Stimulated activated CD4-positive, alpha-beta T cell treated with anti-CD3 and anti-CD28 coated beads, TNF-alpha, amount 100 ng/mL, for 1 hour (primary cell): ENCODE measurements around the gene TRMT5.

Experiments used
- DNase-seq, 3 donors: peaks; one replicate each; pipeline ENCODE4 v3.0.0-alpha.2; 2020; ENCODE audit warnings: low read depth in 3 of 3, low spot score in 1 of 3

Gene TRMT5

DNA sequence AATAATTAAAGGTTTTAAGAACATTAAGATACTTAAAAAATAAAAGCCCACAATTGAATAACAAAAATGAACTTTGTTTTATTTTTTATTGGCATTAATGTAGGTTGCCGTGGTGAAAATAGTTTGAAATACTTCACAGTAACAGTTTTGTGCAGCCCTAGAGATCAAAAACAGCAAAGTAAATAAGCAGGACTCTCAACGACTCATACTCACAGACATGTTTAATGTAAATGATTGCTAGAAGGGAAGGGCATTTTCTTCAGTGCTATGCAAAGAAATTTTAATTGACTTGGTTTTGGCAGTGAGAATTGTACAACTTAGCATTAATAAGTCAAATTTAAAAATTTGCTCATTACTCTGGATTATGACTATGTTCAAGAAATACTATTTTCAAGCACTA is 16.0 kb downstream of the TRMT5 start:
- no peak for DNase-seq

DNA sequence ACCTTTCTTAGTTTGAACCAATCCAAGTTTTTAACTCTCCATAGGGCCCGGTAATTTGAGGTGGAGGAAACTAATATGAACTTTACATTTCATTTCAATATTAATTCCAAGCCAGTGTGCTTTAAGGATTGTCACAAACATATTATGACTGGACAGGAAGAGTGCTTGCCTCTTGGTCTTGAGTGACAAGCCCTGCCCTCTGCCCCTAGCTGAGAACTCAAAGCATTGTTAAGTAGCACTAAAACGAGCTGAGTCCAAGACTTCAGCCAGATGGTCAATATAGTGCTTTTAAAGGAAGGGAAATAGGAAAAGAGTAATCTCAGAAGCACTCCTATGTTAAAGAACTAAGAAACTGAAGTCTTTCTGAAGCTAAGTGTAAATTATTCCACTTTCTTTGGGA is 17.1 kb downstream of the TRMT5 start:
- no peak for DNase-seq

DNA sequence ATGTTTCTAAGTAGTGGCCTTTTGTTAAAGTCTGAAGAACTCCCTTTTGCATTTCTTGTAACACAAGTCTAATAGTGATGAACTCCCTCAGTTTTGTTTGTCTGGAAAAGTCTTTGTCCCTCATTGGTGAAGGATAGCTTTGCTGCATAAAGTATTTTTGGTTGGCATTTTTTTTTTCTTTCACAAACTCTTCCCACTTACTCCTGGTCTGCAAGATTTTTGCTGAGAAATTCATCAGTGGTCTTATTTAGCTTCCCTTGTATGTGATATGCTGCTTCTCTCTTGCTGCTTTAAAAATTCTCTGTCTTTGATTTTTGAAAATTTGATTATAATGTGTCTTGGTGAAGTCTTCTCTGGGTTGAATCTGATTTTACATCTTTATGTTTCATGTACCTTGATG is 22.7 kb downstream of the TRMT5 start:
- no peak for DNase-seq

DNA sequence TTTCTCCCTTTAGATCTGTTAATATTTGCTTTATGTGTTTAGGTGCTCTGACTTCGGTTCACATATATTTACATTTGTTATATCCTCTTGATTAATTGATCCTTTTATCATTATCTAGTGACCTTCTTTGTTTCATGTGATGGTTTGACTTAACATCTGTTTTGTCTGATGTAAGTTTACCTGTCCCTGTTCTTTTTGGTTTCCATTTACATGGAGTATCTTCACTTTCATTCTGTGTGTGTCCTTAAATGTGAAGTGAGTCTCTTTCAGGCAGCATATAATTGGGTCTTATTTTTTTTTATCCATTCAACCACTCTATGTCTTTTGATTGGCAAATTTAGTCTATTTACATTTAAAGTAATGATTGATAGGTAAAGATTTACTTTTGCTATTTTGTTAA is 24.2 kb downstream of the TRMT5 start:
- DNase-seq = no peak

DNA sequence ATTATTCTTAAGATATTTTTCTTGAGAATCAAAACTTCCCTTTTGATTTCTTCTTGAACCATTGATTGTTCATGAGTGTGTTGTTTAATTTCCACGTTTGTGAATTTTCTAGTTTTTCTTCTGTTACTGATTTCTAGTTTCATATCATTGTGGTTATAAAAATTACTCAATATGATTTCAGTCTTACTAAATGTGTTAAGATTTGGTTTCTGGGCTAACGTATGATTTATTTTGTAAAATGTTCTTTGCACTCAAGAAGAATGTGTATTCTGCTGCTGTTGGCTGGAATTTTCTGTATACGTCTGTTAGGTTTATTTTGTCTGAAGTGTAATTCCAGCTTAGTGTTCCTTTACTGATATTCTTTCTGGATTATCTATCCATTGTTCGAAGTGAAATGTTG is 24.7 kb downstream of the TRMT5 start:
- no peak for DNase-seq

DNA sequence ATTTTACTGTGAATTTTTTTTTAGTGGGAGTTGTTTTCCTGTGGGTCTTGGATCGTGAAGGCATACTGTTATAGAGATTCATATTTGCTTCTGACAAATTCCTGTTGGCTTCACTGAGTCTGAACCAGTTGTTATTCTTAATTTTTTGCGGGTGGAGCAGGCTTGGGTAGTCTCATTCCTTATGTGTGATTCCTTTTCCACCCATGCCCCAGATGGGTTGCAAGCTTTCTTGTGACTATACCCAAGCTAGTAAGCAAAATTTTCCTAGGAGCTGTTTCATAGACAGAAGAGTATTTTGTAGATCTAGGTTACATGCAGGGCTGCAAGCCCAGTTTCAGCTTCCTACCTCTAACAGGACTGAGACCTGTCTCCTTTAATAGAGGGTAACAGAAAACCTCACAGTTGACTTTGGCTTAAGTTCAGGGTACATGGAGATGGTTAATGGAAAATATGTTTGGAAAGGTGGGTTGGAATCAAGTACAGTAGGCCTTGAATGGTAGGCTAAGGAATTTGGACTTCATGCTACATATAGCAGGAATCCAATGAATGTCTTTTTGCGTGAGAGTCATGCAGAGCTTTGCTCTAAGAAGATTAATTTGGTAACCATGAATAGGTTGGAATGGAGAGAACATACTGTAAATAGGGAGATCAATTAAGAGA is 29.0 kb downstream of the TRMT5 start:
- no peak for DNase-seq

DNA sequence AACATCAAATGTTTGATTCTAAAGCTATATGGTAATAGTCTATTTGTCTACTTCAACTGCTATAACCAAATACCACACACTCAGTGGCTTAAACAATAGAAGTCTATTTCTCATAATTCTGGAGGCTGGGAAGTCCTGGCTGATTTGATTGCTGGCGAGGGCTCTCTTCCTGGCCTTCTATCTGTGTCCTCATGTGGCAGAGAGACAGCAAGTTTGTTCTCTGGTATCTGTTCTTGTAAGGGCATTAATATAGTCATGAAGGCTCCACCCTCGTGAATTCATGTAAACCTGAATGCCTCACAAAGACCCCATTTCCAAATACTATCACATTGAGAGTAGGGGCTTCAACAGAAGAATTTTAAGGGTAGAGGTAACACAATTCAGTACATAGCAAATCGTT is 34.1 kb downstream of the TRMT5 start:
- no peak for DNase-seq

DNA sequence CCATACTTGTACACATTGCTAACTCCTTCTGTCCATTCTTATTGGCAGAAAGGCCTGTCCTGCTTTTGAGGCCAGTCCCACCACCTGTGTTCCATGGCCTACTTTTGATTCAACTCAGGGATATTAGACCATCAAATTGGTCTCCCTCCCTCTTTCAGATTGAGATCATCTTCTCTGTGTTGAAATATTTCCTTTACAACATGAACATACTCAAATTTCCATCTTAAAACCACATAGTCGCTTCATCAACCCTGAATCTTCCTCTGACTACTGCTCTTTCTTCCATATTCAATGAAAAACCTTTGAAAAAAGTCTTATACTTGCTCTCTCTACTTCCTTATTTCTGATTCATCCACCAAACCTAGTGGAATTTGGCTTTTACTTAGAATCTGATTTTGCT is 34.9 kb downstream of the TRMT5 start:
- no peak for DNase-seq

DNA sequence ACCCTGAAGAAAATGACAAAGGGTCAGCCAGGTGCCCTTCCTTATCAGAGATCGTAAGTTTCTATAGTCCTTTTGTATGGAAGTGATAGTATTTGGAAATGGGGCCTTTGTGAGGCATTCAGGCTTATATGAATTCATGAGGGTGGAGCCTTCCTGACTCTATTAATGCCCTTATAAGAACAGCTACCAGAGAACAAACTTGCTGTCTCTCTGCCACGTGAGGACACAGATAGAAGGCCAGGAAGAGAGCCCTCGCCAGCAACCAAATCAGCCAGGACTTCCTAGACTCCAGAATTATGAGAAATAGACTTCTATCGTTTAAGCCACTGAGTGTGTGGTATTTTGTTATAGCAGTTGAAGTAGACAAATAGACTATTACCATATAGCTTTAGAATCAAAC is 36.7 kb downstream of the TRMT5 start:
- no peak for DNase-seq

DNA sequence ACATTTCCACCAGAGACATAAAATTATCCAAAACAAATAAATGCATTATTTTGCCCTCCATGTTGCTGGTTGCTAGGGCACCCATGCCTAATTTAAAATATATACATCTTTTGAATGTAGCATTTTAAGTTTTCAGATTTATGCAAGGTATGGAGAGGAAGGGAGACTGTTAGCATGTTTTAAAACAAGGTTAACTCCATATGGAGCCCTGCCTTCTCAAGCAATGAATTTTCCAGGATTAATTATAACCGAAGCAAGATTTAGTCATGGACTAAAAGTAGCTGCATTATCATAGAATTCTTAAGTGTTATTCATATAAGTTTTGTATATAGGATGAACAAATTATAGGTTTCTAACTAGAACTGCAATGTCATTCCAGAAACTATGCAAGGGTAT is 37.2 kb downstream of the TRMT5 start:
- DNase-seq = no peak

DNA sequence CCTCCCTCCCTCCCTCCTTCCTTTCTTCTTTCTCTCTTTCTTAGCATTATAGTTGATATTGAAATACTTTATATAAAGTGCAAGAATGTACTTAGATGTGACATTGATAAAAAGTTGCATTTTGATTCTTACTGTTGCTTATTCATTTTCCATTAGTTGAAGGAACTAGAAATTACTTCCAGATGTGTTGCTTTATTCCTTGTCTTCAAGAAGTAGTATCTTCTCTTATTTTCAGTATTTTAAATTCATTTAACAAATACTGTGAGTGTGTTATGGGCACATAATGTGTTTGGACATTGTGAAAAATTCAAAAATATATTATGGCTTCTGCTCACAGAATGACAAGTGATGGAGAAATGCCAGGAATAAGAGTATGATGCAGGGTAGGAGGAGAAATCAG is 45.6 kb downstream of the TRMT5 start:
- no peak for DNase-seq

DNA sequence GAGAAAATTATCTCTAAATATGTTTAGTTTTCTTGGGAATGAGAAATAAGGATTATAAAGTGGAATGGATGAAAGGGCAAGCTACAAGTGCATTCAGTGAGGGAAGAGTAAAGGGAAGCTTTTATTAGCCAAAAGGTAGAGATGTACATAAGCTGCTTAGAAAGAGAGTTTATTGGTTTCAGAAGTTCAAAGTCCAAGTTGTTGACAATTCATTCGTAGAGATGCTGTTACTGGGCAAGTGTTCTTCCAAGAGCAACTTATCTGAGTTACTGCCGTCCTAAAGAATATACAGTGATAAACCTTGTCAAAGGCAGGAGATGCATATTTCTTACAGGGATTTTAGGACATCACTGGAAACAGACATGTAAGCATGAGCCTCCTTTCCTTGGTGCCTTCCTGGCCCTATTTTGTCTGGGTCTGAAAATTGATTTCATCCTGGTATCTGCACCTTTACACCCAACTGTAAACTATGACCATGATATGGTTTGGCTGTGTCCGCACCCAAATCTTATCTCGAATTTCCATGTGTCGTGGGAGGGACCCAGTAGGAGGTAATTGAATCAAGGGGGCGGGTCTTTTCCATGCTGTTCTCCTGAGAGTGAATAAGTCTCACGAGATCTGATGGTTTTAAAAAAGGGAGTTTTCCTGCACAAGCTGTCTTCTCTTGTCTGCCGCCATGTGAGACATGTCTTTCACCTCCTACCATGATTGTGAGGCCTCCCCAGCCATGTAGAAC is 46.8 kb downstream of the TRMT5 start:
- DNase-seq = no peak

DNA sequence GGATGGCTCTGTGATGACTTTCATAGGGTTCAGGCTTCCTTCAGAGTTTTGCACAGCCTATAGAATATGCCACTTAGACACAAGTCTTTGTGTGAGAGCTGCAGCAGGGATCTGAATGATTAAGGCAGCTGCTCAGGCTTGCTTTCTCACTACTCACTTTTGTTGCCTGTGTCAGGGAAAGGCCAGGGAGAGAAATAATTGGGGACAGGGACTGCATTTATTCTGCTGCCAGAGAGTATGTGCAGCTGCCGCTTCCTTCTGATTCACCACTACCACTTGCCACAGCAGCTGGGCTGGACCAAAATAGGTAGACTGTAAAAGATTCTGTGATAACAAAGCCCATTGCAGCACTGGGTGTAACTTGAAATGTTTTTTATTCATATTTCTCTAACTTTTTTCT is 49.7 kb downstream of the TRMT5 start:
- no peak for DNase-seq

DNA sequence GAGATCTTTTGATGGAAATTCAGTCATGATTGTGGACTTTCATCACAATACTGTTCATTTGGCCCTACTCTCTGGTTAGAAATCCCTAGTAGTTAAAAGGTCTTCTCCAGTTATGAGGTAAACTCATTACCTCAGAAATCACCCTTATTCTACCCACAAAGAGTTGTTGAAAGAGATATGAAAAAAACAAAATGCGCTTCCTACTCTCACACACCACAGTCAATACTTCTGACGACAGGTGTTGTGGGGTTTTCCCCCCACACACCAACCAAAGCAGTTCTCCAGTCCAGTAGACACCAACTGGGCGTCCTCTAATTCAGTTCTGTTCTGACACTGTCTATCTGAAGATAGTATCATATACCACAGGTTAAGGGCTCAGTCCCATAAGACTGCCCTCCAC is 54.9 kb downstream of the TRMT5 start:
- no peak for DNase-seq

DNA sequence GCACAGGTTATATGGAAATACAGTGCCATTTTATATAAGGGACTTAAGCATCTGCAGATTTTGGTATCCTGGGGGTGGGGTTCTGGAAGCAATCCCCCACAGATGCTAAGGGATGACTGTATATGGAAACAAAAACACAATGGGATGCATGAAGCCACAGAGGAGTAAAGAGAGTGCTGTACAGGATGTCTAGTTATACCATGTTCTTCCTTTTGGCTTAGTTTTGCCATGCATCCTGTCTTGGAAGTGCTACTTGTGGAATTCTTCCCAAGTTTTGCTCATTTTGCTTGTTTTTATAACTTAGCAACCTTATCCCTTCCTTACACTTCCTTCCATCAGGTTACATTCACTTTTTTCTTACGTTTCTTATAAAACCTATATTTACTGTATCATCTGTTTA is 55.6 kb downstream of the TRMT5 start:
- DNase-seq = no peak

DNA sequence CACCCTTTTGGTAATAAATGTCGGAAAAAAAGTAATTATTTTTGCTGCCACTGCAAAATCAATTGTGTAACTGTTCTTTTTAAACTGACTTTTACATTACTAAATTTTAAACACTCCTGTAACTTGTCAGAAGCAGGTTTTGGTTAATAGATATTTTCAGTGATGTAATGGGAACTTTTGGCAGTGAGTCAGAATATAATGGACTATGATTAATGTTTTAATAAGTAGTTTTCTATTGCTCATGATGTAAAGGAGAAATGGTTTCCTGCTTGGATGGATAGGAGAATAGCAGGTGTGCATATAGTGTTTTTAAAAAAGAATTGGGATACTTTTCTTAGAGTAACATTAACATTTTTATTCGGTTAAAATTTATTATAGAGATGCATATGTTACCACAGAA is 58.8 kb downstream of the TRMT5 start:
- DNase-seq = no peak
